ENCODE results near the gene LAD1.

The LAD1 gene

GRCh38 chr1:201399018-201399351, at the start of gene LAD1:
Gene LAD1 (minus strand): TSS chr1:201399324. CDS start chr1:201399306, 18 bp downstream.
- no peak for DNase-seq (ENCODE audit: low read depth, low spot score)

- DNase-seq (ENCODE audit: low read depth, low spot score) = peak; percentile 17
Measured at GRCh38 chr1:201447903-201448871, 49.1 kb upstream of the LAD1 start.

GRCh38 chr1:201445310-201445709, 46.2 kb upstream of the LAD1 start:
- no peak for DNase-seq (ENCODE audit: low read depth, low spot score)

- no peak for DNase-seq (ENCODE audit: low read depth, low spot score)
Measured at GRCh38 chr1:201444792-201445191, 45.7 kb upstream of the LAD1 start.

GRCh38 chr1:201443747-201444146, 44.6 kb upstream of the LAD1 start:
- no peak for DNase-seq (ENCODE audit: low read depth, low spot score)

GRCh38 chr1:201436969-201437368, 37.8 kb upstream of the LAD1 start:
- DNase-seq (ENCODE audit: low read depth, low spot score) = no peak

- no peak for DNase-seq (ENCODE audit: low read depth, low spot score)
Measured at GRCh38 chr1:201436393-201436792, 37.3 kb upstream of the LAD1 start.

GRCh38 chr1:201434266-201434665, 35.1 kb upstream of the LAD1 start:
- no peak for DNase-seq (ENCODE audit: low read depth, low spot score)

GRCh38 chr1:201433609-201434008, 34.5 kb upstream of the LAD1 start:
- DNase-seq (ENCODE audit: low read depth, low spot score) = no peak

- DNase-seq (ENCODE audit: low read depth, low spot score) = no peak
Measured at GRCh38 chr1:201430776-201431175, 31.7 kb upstream of the LAD1 start.

- DNase-seq (ENCODE audit: low read depth, low spot score) = no peak
Measured at GRCh38 chr1:201429736-201430501, 30.8 kb upstream of the LAD1 start.

GRCh38 chr1:201427963-201428362, 28.8 kb upstream of the LAD1 start:
- no peak for DNase-seq (ENCODE audit: low read depth, low spot score)

GRCh38 chr1:201426479-201427310, 27.6 kb upstream of the LAD1 start:
- DNase-seq (ENCODE audit: low read depth, low spot score) = no peak

- DNase-seq (ENCODE audit: low read depth, low spot score) = no peak
Measured at GRCh38 chr1:201424146-201424545, 25.0 kb upstream of the LAD1 start.

GRCh38 chr1:201423655-201424054, 24.5 kb upstream of the LAD1 start:
- DNase-seq (ENCODE audit: low read depth, low spot score) = no peak

GRCh38 chr1:201422436-201423030, 23.4 kb upstream of the LAD1 start:
- no peak for DNase-seq (ENCODE audit: low read depth, low spot score)

- no peak for DNase-seq (ENCODE audit: low read depth, low spot score)
Measured at GRCh38 chr1:201422026-201422425, 22.9 kb upstream of the LAD1 start.

- no peak for DNase-seq (ENCODE audit: low read depth, low spot score)
Measured at GRCh38 chr1:201421041-201421440, 21.9 kb upstream of the LAD1 start.

- DNase-seq (ENCODE audit: low read depth, low spot score) = no peak
Measured at GRCh38 chr1:201420608-201421002, 21.5 kb upstream of the LAD1 start.

GRCh38 chr1:201419746-201420607, 20.9 kb upstream of the LAD1 start:
- no peak for DNase-seq (ENCODE audit: low read depth, low spot score)
